NB4 (cell line): ENCODE results near the gene C22orf23.

Source experiments
- CTCF ChIP-seq: IDR thresholded peaks from one replicate; pipeline ENCODE4 v1.5.1; 2012; ENCODE audit warnings: low read depth, low read length
- POLR2A ChIP-seq: IDR thresholded peaks from 2 replicates; pipeline ENCODE4 v1.6.1; 2011; ENCODE audit warnings: mild to moderate bottlenecking; ENCODE audit not compliant: insufficient read length; ENCODE audit errors: extremely low read depth

GRCh38 chr22:37929390-37929789 lies 24.0 kb downstream of the C22orf23 start:
- TF ChIP-seq CTCF (no peak), POLR2A (no peak)
